OCI-LY1 (cell line): ENCODE measurements around the gene MBNL1.

ENCODE experiments used
- EZH2 ChIP-seq: fragments of 200-600 bp; sonication (generic), shearing (Covaris generic); IDR thresholded peaks from 2 replicates; pipeline ENCODE4 v1.8.0; 2017; ENCODE audit warnings: borderline replicate concordance, mixed run types, mild to moderate bottlenecking, antibody characterized with exemption, low read length, moderate library complexity, mixed read lengths
- TF ChIP-seq, protein P1 (sequence below): fragments of 200-600 bp; sonication (generic), shearing (Covaris generic); IDR thresholded peaks from 2 replicates; pipeline ENCODE4 v1.5.1; 2017; ENCODE audit warnings: mild to moderate bottlenecking, antibody characterized with exemption, low read length, moderate library complexity, mixed read lengths

DNA sequence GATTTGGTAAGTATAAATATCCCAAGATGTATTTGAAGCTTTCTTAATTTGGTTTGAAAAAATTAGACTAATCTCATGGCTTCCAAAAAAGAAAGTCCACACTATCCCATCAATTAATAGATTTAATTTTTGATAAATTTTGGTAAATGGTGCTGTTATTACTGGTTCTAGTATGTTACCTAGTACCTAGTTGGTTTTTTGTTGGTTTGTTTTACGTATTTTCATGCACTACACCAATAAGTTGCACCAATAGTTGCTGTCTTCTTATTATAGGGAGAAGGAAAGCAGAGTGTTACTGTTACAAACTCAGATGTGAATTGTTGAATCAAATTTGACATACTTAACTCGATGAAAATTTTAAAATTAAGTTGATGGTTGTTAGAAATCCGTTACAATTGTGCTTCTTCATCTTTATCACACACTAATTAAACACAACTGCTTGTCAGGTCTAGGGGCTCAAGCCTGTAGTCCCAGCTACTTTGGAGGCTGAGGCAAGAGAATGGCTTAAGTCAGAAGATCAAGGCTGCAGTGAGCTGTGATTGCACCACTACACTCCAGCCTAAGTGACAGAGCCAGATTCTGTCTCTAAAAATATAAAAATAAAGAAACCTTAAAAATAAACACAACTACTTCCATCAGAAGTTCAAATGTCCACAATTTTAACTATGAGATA lies 23.1 kb upstream of the MBNL1 start:
- TF ChIP-seq, protein P1, sequence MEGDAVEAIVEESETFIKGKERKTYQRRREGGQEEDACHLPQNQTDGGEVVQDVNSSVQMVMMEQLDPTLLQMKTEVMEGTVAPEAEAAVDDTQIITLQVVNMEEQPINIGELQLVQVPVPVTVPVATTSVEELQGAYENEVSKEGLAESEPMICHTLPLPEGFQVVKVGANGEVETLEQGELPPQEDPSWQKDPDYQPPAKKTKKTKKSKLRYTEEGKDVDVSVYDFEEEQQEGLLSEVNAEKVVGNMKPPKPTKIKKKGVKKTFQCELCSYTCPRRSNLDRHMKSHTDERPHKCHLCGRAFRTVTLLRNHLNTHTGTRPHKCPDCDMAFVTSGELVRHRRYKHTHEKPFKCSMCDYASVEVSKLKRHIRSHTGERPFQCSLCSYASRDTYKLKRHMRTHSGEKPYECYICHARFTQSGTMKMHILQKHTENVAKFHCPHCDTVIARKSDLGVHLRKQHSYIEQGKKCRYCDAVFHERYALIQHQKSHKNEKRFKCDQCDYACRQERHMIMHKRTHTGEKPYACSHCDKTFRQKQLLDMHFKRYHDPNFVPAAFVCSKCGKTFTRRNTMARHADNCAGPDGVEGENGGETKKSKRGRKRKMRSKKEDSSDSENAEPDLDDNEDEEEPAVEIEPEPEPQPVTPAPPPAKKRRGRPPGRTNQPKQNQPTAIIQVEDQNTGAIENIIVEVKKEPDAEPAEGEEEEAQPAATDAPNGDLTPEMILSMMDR: no peak
- no peak for TF ChIP-seq EZH2
